HepG2 (cell line): Measurements from ENCODE around the gene RAB17. TPM values are rescaled to one million over a fixed set of nuclear protein-coding genes. Genes with fewer than 3 reads are reported as not detected.

ENCODE experiments used
- ATAC-seq: fragments of 200-7000 bp; cut with Tn5 transposase; 3 replicates; pipeline ENCODE4 v1.9.1; 2020; ENCODE audit warnings: mild to moderate bottlenecking, moderate library complexity
- BruUV-seq: library from RNA; stranded (reverse); fragments of 400-500 nt; replicated peaks from 2 replicates; lab custom pipeline; 2021; lab: Mats Ljungman, UMichigan
- CTCF ChIA-PET: fragments of 300-600 bp; formaldehyde crosslinking; extraction: SDS; loops from one replicate; lab custom pipeline; 2021; ENCODE audit warnings: low total read pairs, inconsistent platforms, low intra/inter-chr PET ratio; lab: Yijun Ruan, JAX
- POLR2A ChIA-PET: fragments of 350-600 bp; sonication (Branson Sonifier 250); formaldehyde crosslinking; loops from one replicate; lab custom pipeline; 2020; ENCODE audit warnings: antibody characterized with exemption, inconsistent platforms; lab: Yijun Ruan, JAX
- DNase-seq: peaks from one replicate; pipeline ENCODE4 v3.0.0-alpha.2; 2015; ENCODE audit warnings: low spot score
- FAIRE-seq: peaks from 3 replicates; lab custom pipeline; 2011; peaks lifted over from hg19 to GRCh38; lab: Jason Lieb, UNC
- H2AFZ ChIP-seq: one replicate; pipeline ENCODE4 v1.6.1; 2011; ENCODE audit warnings: low read length, inconsistent platforms
- H3K27ac ChIP-seq: fragments of 300-600 bp; 3 replicates; pipeline ENCODE4 v1.8.0; 2011; ENCODE audit warnings: mixed run types, mild to moderate bottlenecking, mixed read lengths, low read length, inconsistent platforms; ENCODE audit not compliant: insufficient read depth; ENCODE audit errors: extremely low read length
- H3K27me3 ChIP-seq, 2 experiments: fragments of 200-600 bp in 1 of 2; 2 replicates in 1 of 2; 3 replicates in 1 of 2; pipeline versions ENCODE4 v1.6.0 to v1.8.0; 2011; ENCODE audit warnings: low read length in 2 of 2, mild to moderate bottlenecking in 2 of 2, moderate library complexity in 2 of 2, inconsistent platforms in 1 of 2; ENCODE audit not compliant: insufficient read depth in 2 of 2, control insufficient read depth in 1 of 2
- H3K36me3 ChIP-seq, 2 experiments: fragments of 200-600 bp in 1 of 2; replicated peaks in 1 of 2; 2 replicates in 1 of 2; 3 replicates in 1 of 2; pipeline versions ENCODE4 v1.5.1 to v1.8.0; 2011; ENCODE audit warnings: low read length in 2 of 2, inconsistent platforms in 1 of 2; ENCODE audit not compliant: insufficient read depth in 2 of 2, control insufficient read depth in 1 of 2
- H3K4me1 ChIP-seq: 2 replicates; pipeline ENCODE4 v1.5.1; 2012; ENCODE audit warnings: low read length, inconsistent platforms; ENCODE audit not compliant: insufficient read depth
- H3K4me2 ChIP-seq: 2 replicates; pipeline ENCODE4 v1.6.0; 2011; ENCODE audit warnings: low read depth, low read length, inconsistent platforms
- H3K4me3 ChIP-seq, 3 experiments: fragments of 200-600 bp in 1 of 3; sonication (generic), shearing (Covaris generic) in 1 of 3; replicated peaks in 1 of 3; 2 replicates each; pipeline ENCODE4 v1.5.1; 2011 to 2016; ENCODE audit warnings: low read length in 3 of 3, inconsistent platforms in 2 of 3, low read depth in 2 of 3, mild to moderate bottlenecking in 2 of 3, control low read depth in 1 of 3, mixed read lengths in 1 of 3; ENCODE audit not compliant: insufficient read depth in 1 of 3
- H3K79me2 ChIP-seq: one replicate; pipeline ENCODE4 v1.6.1; 2011; ENCODE audit warnings: low read length, inconsistent platforms; ENCODE audit not compliant: insufficient read depth
- H3K9ac ChIP-seq: 2 replicates; pipeline ENCODE4 v1.6.0; 2011; ENCODE audit warnings: mild to moderate bottlenecking, low read depth, low read length, inconsistent platforms; ENCODE audit not compliant: insufficient read depth
- H3K9me3 ChIP-seq: 2 replicates; pipeline ENCODE4 v1.5.1; 2012; ENCODE audit warnings: mild to moderate bottlenecking, low read length
- H4K20me1 ChIP-seq: 2 replicates; pipeline ENCODE4 v1.6.0; 2011; ENCODE audit warnings: inconsistent platforms, mild to moderate bottlenecking, low read length, moderate library complexity; ENCODE audit not compliant: insufficient read depth
- BORCS8-MEF2B ChIP-seq: sonication (generic); formaldehyde crosslinking; IDR thresholded peaks from 2 replicates; pipeline ENCODE4 v1.8.0; 2022; ENCODE audit warnings: mild to moderate bottlenecking, missing genetic modification reagents
- CCAR2 ChIP-seq: fragments of 200-400 bp; formaldehyde crosslinking; optimal IDR thresholded peaks from 2 replicates; pipeline ENCODE3; 2018; ENCODE audit warnings: low read depth, mild to moderate bottlenecking, low read length, moderate library complexity
- ETV5 ChIP-seq: IDR thresholded peaks from 2 replicates; pipeline ENCODE4 v1.6.1; 2018; ENCODE audit warnings: missing biosample characterization, missing genetic modification reagents, inconsistent platforms, borderline replicate concordance
- HOXA5 ChIP-seq: sonication (generic); formaldehyde crosslinking; IDR thresholded peaks from 2 replicates; pipeline ENCODE4 v1.4.0; 2020; ENCODE audit warnings: missing genetic modification reagents
- NR1H2 ChIP-seq: sonication (generic); formaldehyde crosslinking; IDR thresholded peaks from 2 replicates; pipeline ENCODE4 v1.8.1; 2022; ENCODE audit warnings: low read depth, missing genetic modification reagents, borderline replicate concordance
- SIX1 ChIP-seq: sonication (generic); formaldehyde crosslinking; IDR thresholded peaks from 2 replicates; pipeline ENCODE4 v1.4.0; 2020; ENCODE audit warnings: missing genetic modification reagents, borderline replicate concordance
- SOX13 ChIP-seq, 3 experiments: fragments of 450-650 bp in 1 of 3; sonication (generic) in 1 of 3; formaldehyde crosslinking in 1 of 3; IDR thresholded peaks in 2 of 3; conservative IDR thresholded peaks in 1 of 3; 2 replicates each; pipeline versions ENCODE4 v1.5.0 to v1.6.1; 2016 to 2020; ENCODE audit warnings: antibody characterized with exemption in 1 of 3, mild to moderate bottlenecking in 1 of 3, missing compliant biosample characterization in 1 of 3, missing genetic modification reagents in 1 of 3, moderate library complexity in 1 of 3
- SRY ChIP-seq: sonication (generic); formaldehyde crosslinking; IDR thresholded peaks from 2 replicates; pipeline ENCODE4 v1.8.0; 2022; ENCODE audit warnings: mild to moderate bottlenecking, missing genetic modification reagents
- ZBTB21 ChIP-seq: sonication (generic); formaldehyde crosslinking; IDR thresholded peaks from 2 replicates; pipeline ENCODE4 v1.4.0; 2020; ENCODE audit warnings: missing genetic modification reagents
- ZMYM3 ChIP-seq: sonication (generic); formaldehyde crosslinking; IDR thresholded peaks from 2 replicates; pipeline ENCODE4 v1.5.1; 2020; ENCODE audit warnings: mild to moderate bottlenecking, missing genetic modification reagents
- ZNF552 ChIP-seq: sonication (generic); formaldehyde crosslinking; IDR thresholded peaks from 2 replicates; pipeline ENCODE4 v1.9.0; 2022; ENCODE audit warnings: missing genetic modification reagents, mild to moderate bottlenecking, borderline replicate concordance
- ZNF577 ChIP-seq: sonication (generic); formaldehyde crosslinking; IDR thresholded peaks from 2 replicates; pipeline ENCODE4 v1.4.0; 2020; ENCODE audit warnings: mild to moderate bottlenecking, low read depth, missing genetic modification reagents, borderline replicate concordance
- ZNF773 ChIP-seq: sonication (generic); formaldehyde crosslinking; IDR thresholded peaks from 2 replicates; pipeline ENCODE4 v1.4.0; 2020; ENCODE audit warnings: missing genetic modification reagents, borderline replicate concordance
- WGBS: methylation state at CpG from one replicate; pipeline ENCODE4 v1.1.6; 2017; ENCODE audit warnings: low lambda C conversion rate; 5-methylcytosine and 5-hydroxymethylcytosine counted together
- in situ Hi-C: cut with HindIII; loops from 2 replicates; pipeline ENCODE4 v1.10.0; 2017; ENCODE audit warnings: low pct_unique_long_range_greater_than_20kb; ENCODE audit not compliant: extremely low pct_ligation_motif_present
- intact Hi-C: fragments of 100-400 bp; cut with micrococcal nuclease; formaldehyde crosslinking; loops from one replicate; pipeline ENCODE4 v1.10.0; 2022; ENCODE audit not compliant: unreplicated experiment
- polyA plus RNA-seq, 8 experiments: library from polyadenylated mRNA; depleted of rRNA in 3 of 8; stranded (reverse) in 7 of 8; unstranded in 1 of 8; fragments of >200 nt; fragmentation: Illumina TruSeq in 4 of 8; extraction: Trizol in 4 of 8; gene quantifications; 2 replicates each; pipeline versions ENCODE4 v1.2.1 to v1.2.3, GENCODE V29; 2011 to 2016; ENCODE audit warnings: low read depth in 4 of 8, missing spikeins in 1 of 8, mixed read lengths in 1 of 8; ENCODE audit not compliant: insufficient read depth in 1 of 8
- total RNA-seq, 5 experiments: library from RNA; depleted of rRNA; stranded (reverse); fragments of >200 nt; fragmentation: Illumina TruSeq; extraction: Trizol; gene quantifications; 2 replicates each; pipeline ENCODE4 v1.2.3, GENCODE V29; 2016; ENCODE audit warnings: low read depth in 1 of 5
- TF ChIP-seq, protein P1 (sequence below): sonication (generic); formaldehyde crosslinking; IDR thresholded peaks from 2 replicates; pipeline ENCODE4 v1.9.0; 2021; ENCODE audit warnings: missing genetic modification reagents, mild to moderate bottlenecking, borderline replicate concordance
- TF ChIP-seq, protein P2 (sequence below): sonication (generic); formaldehyde crosslinking; IDR thresholded peaks from 2 replicates; pipeline ENCODE4 v1.5.0; 2020; ENCODE audit warnings: missing genetic modification reagents
- TF ChIP-seq, protein P3 (sequence below): sonication (generic); formaldehyde crosslinking; IDR thresholded peaks from 2 replicates; pipeline ENCODE4 v1.4.0; 2020; ENCODE audit warnings: missing genetic modification reagents

Gene RAB17
- total and polyA plus RNA-seq, 2 of the 13 experiments (the other 11 are each of a cell fraction or from before 2014, with no cell fraction given) = 68.0 to 124 TPM

DNA sequence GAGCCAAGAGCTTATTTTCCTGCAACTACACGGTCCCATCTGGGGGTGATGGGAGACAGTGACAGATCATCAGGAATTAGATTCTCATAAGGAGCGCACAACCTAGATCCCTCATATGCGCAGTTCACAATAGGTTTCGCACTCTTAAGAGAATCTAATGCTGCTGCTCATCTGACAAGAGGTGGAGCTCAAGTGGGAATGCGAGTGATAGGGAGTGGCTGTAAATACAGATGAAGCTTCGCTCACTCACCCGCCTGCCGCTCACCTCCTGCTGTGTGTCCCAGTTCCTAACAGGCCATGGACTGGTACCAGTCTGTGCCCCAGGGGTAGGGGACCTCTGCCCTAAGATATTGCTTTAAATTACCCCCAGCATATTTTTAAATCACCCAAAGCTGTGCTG is 47.6 kb upstream of the RAB17 start (continued):
- TF ChIP-seq, protein P1, sequence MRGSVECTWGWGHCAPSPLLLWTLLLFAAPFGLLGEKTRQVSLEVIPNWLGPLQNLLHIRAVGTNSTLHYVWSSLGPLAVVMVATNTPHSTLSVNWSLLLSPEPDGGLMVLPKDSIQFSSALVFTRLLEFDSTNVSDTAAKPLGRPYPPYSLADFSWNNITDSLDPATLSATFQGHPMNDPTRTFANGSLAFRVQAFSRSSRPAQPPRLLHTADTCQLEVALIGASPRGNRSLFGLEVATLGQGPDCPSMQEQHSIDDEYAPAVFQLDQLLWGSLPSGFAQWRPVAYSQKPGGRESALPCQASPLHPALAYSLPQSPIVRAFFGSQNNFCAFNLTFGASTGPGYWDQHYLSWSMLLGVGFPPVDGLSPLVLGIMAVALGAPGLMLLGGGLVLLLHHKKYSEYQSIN (CRISPR knock-in tag) = no peak
- TF ChIP-seq SRY (CRISPR knock-in tag) (no peak), ETV5 (no peak), BORCS8-MEF2B (no peak)
- TF ChIP-seq, protein P2, sequence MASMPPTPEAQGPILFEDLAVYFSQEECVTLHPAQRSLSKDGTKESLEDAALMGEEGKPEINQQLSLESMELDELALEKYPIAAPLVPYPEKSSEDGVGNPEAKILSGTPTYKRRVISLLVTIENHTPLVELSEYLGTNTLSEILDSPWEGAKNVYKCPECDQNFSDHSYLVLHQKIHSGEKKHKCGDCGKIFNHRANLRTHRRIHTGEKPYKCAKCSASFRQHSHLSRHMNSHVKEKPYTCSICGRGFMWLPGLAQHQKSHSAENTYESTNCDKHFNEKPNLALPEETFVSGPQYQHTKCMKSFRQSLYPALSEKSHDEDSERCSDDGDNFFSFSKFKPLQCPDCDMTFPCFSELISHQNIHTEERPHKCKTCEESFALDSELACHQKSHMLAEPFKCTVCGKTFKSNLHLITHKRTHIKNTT = no peak

GRCh38 chr2:237637429-237638135 is 47.0 kb upstream of the RAB17 start:
- DNase-seq (no peak), ATAC-seq (no peak), FAIRE-seq (no peak)
- H3K36me3 ChIP-seq = no peaks in the 10 kb centered on the region
- TF ChIP-seq NR1H2 (CRISPR knock-in tag) (no peak), SOX13 (IDR thresholded peaks at IDR 0.05) (no peak), SOX13 (CRISPR knock-in tag; conservative IDR thresholded peaks at IDR 0.05 in 1 of 2, IDR thresholded peaks at IDR 0.05 in 1 of 2) (no peak), ZNF773 (CRISPR knock-in tag) (no peak), ZMYM3 (CRISPR knock-in tag) (no peak), CCAR2 (no peak), SIX1 (no peak), ZNF577 (CRISPR knock-in tag) (no peak), ZBTB21 (no peak), HOXA5 (no peak), ZNF552 (CRISPR knock-in tag) (no peak)
- TF ChIP-seq, protein P3, sequence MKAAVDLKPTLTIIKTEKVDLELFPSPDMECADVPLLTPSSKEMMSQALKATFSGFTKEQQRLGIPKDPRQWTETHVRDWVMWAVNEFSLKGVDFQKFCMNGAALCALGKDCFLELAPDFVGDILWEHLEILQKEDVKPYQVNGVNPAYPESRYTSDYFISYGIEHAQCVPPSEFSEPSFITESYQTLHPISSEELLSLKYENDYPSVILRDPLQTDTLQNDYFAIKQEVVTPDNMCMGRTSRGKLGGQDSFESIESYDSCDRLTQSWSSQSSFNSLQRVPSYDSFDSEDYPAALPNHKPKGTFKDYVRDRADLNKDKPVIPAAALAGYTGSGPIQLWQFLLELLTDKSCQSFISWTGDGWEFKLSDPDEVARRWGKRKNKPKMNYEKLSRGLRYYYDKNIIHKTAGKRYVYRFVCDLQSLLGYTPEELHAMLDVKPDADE (CRISPR knock-in tag) = no peak
- no peak overlapping the region for H2AFZ ChIP-seq
- no peak overlapping the region for H3K4me2 ChIP-seq
- no peak overlapping the region for H3K4me3 ChIP-seq
- H3K27me3 ChIP-seq = no peaks in the 10 kb centered on the region
- peaks cover 18% of the 10 kb centered on the region for H3K4me1 ChIP-seq
- H3K27ac ChIP-seq = no peak overlapping the region
- no peaks in the 10 kb centered on the region for H4K20me1 ChIP-seq
- BruUV-seq = no TSS peak
- ChIA-PET CTCF (no interaction called here), POLR2A (no interaction called here)
- H3K9me3 ChIP-seq = no peaks in the 10 kb centered on the region
- intact Hi-C loops = no loop called here
- 89% methylated on average over 3 of the region's 3 CpGs for WGBS
- in situ Hi-C loops = no loop called here
- no peak overlapping the region for H3K9ac ChIP-seq
- no peaks in the 10 kb centered on the region for H3K79me2 ChIP-seq
